Stimulated activated naive CD8-positive, alpha-beta T cell treated with anti-CD3 and anti-CD28 coated beads, Interleukin-15, amount 100 ng/mL, for 72 hours (primary cell): ENCODE measurements around the gene CD44.

ENCODE experiments used
- ATAC-seq: fragments of 150-1000 bp; cut with Tn5 transposase; 2 replicates; pipeline ENCODE4 v1.10.0; 2021; ENCODE audit warnings: mild to moderate bottlenecking, moderate library complexity
- DNase-seq, 2 donors: peaks; one replicate each; pipeline ENCODE4 v3.0.0; 2021 to 2022
- H3K27ac Mint-ChIP-seq, 2 donors: one replicate each; pipeline ENCODE4 v1.8.0; 2022; ENCODE audit warnings: mild to moderate bottlenecking in 2 of 2, mixed read lengths in 2 of 2, moderate library complexity in 2 of 2
- H3K27me3 Mint-ChIP-seq: one replicate; pipeline ENCODE4 v1.8.0; 2022; ENCODE audit warnings: mixed read lengths
- H3K4me1 Mint-ChIP-seq: one replicate; pipeline ENCODE4 v1.8.0; 2022; ENCODE audit warnings: mild to moderate bottlenecking, mixed read lengths
- H3K4me3 Mint-ChIP-seq, 2 donors: one replicate each; pipeline ENCODE4 v1.8.0; 2022; ENCODE audit warnings: mild to moderate bottlenecking in 2 of 2, mixed read lengths in 2 of 2, moderate library complexity in 1 of 2
- H3K9me3 Mint-ChIP-seq, 2 donors: one replicate each; pipeline ENCODE4 v1.8.0; 2022; ENCODE audit warnings: mixed read lengths in 2 of 2

CD44 gene

DNA sequence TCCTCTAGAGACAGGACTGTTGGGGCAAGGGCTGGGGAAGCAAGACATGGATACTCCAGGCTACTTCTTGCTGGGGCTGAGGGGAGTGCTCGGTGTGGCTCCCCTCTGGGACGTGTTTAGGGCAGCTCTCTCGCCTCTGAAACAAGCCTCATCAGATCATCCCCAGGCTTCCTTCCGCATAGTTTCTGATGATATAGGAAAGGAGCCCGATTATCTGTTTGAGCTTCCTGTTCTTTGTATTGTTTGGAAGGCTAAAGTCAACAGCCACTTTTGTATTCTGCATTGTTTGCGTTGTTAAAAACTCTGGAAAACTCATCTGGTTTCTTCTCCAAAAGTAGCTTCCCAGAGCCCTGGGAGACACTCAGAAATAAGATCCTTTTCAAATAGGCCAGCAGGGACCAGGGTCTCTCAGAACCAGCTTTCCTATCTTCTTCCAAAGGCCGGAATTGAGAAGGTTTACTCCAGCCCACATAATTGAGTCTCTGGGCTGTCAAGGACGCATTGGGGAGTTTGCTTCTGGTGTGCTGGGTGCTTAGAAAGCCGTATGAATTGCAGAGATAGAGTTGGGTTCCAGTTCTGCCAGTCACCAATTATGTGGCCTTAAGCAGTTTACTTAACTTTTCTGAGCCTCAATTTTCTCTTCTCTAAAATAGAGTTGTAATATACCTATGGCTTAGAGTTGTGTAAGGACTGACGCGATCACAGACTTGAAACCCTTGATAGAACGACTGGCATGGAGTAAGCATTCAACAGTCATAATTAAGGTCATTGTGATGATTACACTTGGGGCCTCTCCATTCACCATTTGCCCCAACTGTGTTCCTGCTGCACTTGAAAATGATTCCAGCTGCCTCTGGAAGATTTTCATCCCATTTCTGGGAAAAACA is 19.1 kb downstream of the CD44 start:
- H3K9me3 Mint-ChIP-seq = peaks cover 0 to 13% of the 10 kb centered on the region in 2 donors
- DNase-seq (no peak), ATAC-seq (no peak)
- peak overlapping the region; percentile 32 to 50 for H3K4me3 Mint-ChIP-seq
- H3K27me3 Mint-ChIP-seq = no peaks in the 10 kb centered on the region
- peaks cover 99% of the 10 kb centered on the region for H3K4me1 Mint-ChIP-seq
- peak overlapping the region; percentile 29 to 43 for H3K27ac Mint-ChIP-seq

DNA sequence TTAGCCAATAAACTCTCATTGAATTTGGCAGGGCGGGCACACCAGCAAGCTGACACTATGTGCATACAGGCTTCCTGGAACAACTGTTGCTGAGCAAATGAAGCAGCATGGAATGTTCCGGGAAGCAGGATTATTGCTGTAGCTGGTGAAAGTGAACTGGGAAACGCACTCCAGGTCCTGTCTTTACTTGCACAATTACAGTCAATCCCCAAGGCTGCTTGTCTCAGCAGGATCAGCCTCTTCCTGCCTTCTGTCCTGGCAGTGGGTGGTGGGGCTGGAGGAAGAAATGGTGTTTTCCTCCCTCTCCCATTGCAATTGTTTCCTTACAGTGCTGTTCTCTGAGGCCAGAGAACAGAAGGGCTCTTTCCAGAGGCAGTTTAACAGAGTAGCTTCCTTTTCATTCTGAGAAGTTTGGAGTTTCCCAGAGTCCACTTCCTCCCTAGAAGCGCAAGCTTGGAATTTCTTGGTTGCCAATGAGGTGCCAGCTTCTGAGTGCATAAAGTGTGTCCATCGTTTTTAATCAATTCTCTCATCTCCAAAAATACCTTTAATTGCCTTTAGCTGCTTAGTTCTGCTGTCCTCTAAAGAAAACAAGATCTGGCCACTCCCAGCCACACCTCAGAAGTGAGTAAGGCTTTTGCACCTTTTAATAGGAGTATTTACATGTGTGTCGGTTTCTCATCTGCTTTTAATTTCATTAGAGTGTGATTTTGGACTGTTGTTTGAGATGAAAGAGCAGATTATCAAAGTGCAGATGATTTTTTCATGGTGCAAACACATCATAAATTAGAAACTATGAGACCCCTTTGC is 19.9 kb downstream of the CD44 start:
- Mint-ChIP-seq H3K4me1 (peaks cover 99% of the 10 kb centered on the region), H3K27ac (peak overlapping the region; percentile 72 to 81), H3K4me3 (peak overlapping the region; percentile 51 to 73), H3K27me3 (no peaks in the 10 kb centered on the region), H3K9me3 (peaks cover 0 to 10% of the 10 kb centered on the region in 2 donors)
- ATAC-seq (no peak), DNase-seq (no peak)

DNA sequence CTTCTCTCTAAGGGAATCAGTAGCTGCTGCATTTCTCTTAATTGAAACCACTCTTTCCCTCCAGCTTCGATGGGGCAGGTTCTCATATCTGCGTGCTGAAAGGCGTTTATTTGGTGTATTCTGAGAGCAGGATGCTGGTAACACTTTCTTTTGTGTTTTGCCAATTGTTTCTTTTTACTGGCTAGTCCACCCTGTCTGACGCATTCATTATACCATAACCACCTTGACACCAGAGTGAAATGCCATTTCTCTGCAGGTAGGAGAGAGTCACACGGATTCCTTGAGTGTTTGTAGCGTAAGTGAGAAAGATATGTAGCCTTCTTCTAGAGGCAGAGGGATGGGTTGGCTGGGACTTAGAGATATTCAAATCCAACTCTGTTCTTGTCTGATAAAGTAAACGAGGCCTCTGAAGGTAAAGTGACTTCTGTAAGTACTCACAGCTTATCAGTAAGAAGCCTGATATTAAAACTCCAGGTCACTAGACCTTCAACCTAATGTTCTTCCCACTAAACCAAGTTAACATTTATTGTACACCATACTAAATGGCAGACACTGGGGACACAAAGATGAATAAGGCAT is 21.4 kb downstream of the CD44 start:
- Mint-ChIP-seq H3K27me3 (no peaks in the 10 kb centered on the region), H3K4me1 (peaks cover 99% of the 10 kb centered on the region), H3K4me3 (peak overlapping the region; percentile 51 to 73)

DNA sequence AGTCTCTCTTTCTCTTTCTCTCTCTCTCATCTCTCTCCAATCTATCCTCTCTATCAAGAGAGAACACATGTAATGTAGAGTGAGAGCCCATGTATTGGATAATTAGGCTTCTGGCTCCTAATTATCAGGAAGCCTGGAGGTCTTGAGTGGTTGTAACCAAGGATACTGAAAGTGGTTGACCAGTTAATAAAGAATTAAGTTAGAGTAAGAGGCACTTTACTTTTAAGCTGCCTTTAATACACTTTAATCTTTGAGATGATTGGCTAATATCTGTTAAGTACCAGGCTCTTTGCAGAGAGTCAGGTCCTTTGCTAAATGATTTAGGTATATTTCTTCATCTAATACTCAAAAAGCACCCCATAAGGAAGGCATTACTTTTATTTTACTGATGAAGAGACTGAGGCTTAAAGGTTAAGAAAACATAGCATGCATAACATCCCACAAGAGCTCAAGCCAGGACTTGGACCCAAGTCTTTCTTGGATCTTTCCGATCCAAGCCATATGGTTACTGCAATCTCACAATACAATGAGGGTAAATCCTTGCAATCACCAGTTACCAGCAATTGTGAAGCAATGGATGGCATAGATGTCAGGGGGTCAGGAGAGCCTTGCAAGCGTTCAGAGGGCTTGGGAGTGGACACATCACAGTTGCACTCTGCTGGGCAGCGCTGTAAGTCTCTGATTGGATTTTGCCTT is 22.1 kb downstream of the CD44 start:
- ATAC-seq = no peak
- Mint-ChIP-seq H3K27me3 (no peaks in the 10 kb centered on the region), H3K9me3 (no peaks in the 10 kb centered on the region), H3K4me1 (peaks cover 100% of the 10 kb centered on the region), H3K27ac (peak overlapping the region in 1 of 2 donors; percentile 76), H3K4me3 (peak overlapping the region; percentile 51 to 73)
- DNase-seq = no peak

More for the DNA sequence above, 21.4 kb downstream of the CD44 start:
- DNase-seq (peak; percentile 31 to 53), ATAC-seq (peak; percentile 87)
- Mint-ChIP-seq H3K27ac (peak overlapping the region; percentile 72 to 76), H3K9me3 (no peaks in the 10 kb centered on the region)

DNA sequence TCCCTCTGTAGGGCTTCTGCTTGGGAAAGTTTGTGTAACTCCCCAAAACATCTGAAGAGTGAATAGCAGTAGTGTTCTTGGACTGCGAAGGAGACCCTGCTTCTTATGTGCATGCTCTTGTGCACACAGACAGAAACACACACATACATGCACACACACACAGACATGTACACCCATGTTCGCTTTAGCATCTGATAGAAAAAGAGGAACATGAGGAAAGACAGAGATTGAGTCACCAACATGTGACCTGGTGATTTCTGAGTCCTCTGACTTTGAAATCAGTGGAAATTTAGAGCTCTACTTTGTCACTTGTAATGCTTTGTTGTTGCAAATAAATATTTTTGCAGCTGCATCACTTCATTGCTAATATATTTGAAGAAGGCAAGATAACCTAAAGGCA is 23.8 kb downstream of the CD44 start:
- no peak for DNase-seq
- Mint-ChIP-seq H3K27me3 (no peaks in the 10 kb centered on the region), H3K4me3 (peak overlapping the region; percentile 2 to 24), H3K9me3 (no peaks in the 10 kb centered on the region), H3K27ac (no peak overlapping the region), H3K4me1 (peaks cover 100% of the 10 kb centered on the region)
- ATAC-seq = no peak

DNA sequence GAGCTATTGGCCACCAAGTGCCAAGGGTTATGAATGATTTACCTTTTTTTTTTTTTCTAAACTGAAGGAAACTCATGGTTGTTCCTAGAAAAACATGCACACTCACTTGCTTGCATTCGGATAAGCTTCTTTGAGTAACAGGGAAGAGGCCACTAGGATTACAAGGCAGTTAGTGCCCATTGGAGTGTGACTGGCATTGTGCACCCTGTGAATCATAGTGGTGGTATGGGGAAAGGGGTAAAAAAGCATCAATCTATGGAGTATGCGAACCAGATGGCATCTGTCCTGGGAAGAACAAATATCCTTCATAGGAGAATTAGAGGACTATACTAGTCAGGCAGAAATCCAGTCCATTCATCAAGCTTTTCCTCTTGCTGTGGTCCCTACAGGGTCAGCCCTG is 24.2 kb downstream of the CD44 start:
- ATAC-seq (no peak), DNase-seq (no peak)
- peaks cover 100% of the 10 kb centered on the region for H3K4me1 Mint-ChIP-seq

DNA sequence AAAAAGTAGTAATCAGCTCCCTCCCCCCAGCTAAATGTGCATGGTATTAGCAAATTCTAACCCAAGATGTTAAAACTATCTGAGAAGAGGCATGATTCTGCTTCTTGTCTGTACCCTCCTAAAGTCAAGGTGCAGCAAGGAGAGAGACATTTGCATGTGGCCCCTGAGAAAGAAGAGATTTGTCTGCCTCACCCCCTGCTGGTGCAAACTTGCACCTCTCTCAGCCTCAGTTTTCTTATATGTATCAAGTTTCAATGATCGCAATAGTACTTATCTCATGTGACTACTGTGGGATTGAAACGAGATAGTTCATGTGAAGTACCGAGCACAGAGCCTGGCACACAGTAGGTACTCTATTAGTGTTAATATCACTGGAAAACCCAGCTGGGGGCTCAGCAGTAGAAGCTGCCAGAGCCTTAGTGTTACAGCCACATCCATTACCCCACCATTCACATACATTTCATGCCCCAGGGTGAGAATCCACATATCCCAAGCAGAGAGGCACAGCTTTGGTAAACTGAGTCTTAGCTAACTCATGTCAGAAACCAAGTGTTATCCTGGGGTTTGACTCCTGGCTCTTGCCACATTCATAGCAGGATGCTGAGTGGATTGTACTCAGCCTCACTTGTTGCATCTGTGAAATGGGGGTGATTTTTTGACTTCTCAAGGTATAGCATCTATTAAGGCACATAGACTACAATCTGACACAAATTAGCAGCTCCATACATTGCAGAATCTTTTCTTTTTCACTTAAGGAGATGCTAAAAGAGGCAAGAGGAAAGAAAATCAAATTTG is 24.9 kb downstream of the CD44 start:
- Mint-ChIP-seq H3K27ac (peak overlapping the region; percentile 4 to 27), H3K27me3 (no peaks in the 10 kb centered on the region), H3K4me3 (peak overlapping the region; percentile 13 to 43), H3K9me3 (no peaks in the 10 kb centered on the region), H3K4me1 (peaks cover 100% of the 10 kb centered on the region)
- DNase-seq (peak in 1 of 2 donors; percentile 53), ATAC-seq (no peak)

More for the DNA sequence above, 24.2 kb downstream of the CD44 start:
- no peaks in the 10 kb centered on the region for H3K27me3 Mint-ChIP-seq
- no peaks in the 10 kb centered on the region for H3K9me3 Mint-ChIP-seq
- H3K27ac Mint-ChIP-seq = no peak overlapping the region
- H3K4me3 Mint-ChIP-seq = no peak overlapping the region

DNA sequence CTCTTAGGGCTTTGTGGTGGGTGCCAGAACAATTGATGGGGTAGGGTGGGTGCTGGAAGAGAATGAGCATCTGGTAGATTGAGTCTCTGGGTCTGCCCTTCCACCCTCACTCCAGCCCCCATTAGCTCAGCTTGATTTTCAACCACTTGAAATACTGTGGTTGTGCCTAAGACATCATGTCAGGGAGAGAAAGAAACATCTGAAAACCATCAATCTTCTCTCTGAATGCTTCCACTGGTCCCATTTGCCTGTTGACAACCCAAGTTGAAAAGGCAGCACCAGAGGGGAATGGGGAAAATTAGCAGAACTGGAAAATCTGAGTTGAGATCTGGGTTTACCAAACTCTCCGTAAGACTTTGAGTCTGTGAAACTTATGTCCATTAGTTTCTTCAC is 26.1 kb downstream of the CD44 start:
- ATAC-seq (no peak), DNase-seq (no peak)
- Mint-ChIP-seq H3K4me1 (peaks cover 100% of the 10 kb centered on the region), H3K27ac (peak overlapping the region; percentile 98 to 99), H3K4me3 (peak overlapping the region; percentile 64 to 80), H3K9me3 (no peaks in the 10 kb centered on the region), H3K27me3 (no peaks in the 10 kb centered on the region)

DNA sequence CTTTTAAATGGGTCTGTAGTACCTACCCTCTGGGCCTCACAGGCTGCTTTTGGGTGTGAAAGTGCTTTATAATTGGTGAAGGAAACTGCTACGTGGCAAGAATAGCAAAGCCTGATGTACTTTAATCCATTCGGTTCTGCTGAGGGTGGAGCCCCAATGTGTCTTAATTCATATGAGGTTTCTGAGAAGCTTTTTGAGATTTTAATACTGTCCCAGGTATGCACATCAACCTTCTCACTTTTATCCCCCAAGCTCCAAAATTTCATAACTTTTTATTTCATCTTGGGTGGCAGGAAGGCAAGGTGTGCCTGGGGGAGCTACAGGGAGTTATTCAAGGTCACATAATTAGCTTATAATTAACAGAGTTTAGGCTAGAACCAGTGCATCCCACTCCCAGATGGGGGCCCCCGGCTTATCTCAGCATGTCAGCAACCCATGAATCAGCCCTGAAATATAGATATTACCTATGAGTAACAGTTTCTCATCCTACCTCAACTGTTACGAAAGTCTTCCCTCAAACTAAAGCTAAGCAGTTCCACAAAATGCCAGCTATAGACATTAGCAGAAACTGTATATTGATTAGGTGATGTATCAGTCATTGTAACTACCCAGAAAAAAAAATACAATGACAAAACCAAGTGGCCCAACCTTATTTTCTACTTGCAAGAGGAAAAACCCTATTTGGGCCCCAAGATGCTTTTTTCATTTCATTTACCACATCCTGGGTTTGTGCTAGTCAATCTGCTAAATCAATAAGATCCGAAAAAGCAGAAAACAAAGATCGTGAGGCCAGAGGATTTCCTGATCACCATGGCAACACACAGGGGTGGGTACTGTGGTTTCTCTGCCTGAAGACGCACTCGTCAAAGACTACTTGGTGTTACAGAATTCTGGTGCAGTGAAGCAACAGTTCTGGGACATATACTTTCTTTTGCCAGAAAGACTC is 26.7 kb downstream of the CD44 start:
- peak overlapping the region; percentile 64 to 80 for H3K4me3 Mint-ChIP-seq
- H3K9me3 Mint-ChIP-seq = no peaks in the 10 kb centered on the region
- peaks cover 100% of the 10 kb centered on the region for H3K4me1 Mint-ChIP-seq
- DNase-seq (peak; percentile 82 to 92), ATAC-seq (peak; percentile 86)
- H3K27me3 Mint-ChIP-seq = no peaks in the 10 kb centered on the region
- H3K27ac Mint-ChIP-seq = peak overlapping the region; percentile 98 to 99

DNA sequence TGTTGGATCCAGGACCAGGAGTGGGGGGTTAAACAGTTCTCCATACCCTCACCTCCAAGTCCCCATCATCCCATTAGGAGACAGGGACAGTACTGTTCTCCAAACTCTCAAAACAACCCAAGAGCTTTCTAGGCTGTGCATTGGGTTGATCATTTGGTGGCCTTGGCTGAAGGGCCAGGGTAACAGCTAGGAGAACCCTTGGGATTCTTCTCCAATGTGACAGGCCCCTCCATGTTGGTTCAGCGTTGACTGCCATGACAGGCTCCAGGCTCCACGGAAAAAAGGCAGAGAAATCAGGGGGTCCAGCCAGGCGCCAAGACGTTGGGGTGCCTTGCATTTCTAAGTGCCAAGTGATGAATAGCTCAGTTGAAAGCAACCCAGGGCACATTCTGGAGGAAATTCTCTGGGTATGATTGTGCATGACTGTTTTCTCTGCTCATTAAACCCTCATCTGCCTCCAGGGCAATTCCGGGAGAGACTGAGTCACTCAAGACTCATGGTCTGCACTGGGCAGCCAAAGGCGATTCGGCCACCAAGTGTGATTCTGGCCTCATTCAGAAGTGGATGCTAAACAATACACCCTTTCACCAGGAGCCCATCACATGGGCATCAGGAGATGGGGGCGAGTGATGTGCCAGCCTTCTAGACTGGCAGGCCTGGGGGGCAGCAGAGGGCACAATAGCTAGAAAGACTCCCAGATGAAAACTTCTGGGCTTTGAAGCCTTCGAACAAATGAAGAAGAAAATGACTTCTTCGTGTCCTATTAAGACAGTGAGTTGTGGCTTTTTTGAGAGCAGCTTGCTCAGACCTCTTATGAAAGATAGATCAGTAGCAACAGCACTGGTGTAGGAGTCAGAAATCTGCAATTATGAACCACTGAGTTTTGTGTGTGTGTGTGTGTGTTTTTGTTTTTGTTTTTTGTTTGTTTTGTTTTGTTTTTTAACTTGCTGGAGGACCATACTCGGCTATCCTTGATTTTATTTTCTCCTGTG is 27.7 kb downstream of the CD44 start:
- Mint-ChIP-seq H3K9me3 (no peaks in the 10 kb centered on the region), H3K27ac (peak overlapping the region; percentile 98 to 99), H3K27me3 (no peaks in the 10 kb centered on the region), H3K4me3 (peak overlapping the region; percentile 64 to 80), H3K4me1 (peaks cover 100% of the 10 kb centered on the region)
- DNase-seq = peak in 1 of 2 donors; percentile 52
- peak; percentile 37 for ATAC-seq

DNA sequence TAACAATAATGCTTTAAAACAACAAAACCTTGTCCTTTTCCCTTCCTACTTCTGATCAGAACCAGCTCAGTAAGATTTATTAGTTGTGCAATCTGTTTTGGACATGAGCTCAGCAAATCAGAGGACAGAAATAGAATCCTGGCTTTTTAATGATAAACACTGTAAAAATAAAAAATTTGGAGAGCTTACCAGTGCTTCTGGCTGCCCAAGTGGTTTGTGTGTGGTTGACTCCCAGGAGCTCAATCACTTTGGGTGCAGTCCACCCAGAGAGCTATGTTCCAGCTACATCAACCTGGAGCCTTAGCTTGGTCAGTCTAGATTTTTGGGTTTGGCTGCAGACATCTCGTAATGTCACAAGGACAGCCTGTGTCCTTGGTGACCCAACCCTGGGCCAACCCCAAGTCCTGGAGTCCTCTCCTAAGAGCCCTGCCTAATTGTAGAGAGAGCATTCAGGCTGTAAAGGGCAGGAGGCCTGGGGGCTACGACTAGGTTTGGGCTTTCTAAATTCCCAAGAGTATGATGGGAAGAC is 28.5 kb downstream of the CD44 start:
- no peaks in the 10 kb centered on the region for H3K27me3 Mint-ChIP-seq
- peaks cover 100% of the 10 kb centered on the region for H3K4me1 Mint-ChIP-seq
- no peaks in the 10 kb centered on the region for H3K9me3 Mint-ChIP-seq
- H3K27ac Mint-ChIP-seq = peak overlapping the region; percentile 98 to 99
- H3K4me3 Mint-ChIP-seq = peak overlapping the region; percentile 64 to 80
- DNase-seq = no peak
- ATAC-seq = no peak

DNA sequence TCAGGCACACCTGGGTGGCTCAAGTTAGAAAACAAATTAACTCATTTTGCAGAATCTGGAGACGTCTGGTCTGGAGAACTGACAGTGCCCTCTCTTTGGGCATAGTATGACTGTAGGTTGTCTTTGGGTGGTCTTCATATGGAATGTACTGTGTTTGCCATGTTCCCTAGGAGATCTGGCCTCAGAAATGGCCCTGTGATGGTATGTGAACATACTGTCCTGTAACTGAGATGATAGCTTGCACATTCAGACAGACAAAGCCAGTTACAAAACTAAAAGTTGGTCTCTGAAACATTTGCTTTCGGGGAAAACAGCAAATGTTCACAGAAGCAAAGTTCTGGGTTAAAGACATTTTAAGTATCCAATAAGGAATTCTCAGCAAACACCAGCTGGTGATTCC is 29.7 kb downstream of the CD44 start:
- Mint-ChIP-seq H3K4me1 (peaks cover 100% of the 10 kb centered on the region), H3K9me3 (no peaks in the 10 kb centered on the region), H3K4me3 (peak overlapping the region in 1 of 2 donors; percentile 10), H3K27ac (peak overlapping the region in 1 of 2 donors; percentile 31), H3K27me3 (no peaks in the 10 kb centered on the region)
- no peak for DNase-seq
- no peak for ATAC-seq
